Loucy (cell line): ENCODE measurements around the gene RSPO1.

ENCODE experiments used
- H2AFZ ChIP-seq: fragments of 200-600 bp; sonication (generic); 2 replicates; pipeline ENCODE4 v1.6.0; 2016; ENCODE audit warnings: antibody characterized with exemption, mild to moderate bottlenecking, low read length, moderate library complexity
- H3F3A ChIP-seq: fragments of 200-600 bp; 2 replicates; pipeline ENCODE4 v1.6.0; 2016; ENCODE audit warnings: antibody characterized with exemption, low read depth, mild to moderate bottlenecking
- H3K27me3 ChIP-seq: fragments of 200-600 bp; sonication (generic); 2 replicates; pipeline ENCODE4 v1.6.1; 2014; ENCODE audit warnings: low read length, mild to moderate bottlenecking; ENCODE audit not compliant: insufficient read depth, poor library complexity, severe bottlenecking
- H3K36me3 ChIP-seq: fragments of 200-600 bp; sonication (generic); 2 replicates; pipeline ENCODE4 v1.6.1; 2016; ENCODE audit warnings: low read length; ENCODE audit not compliant: insufficient read depth
- H3K4me1 ChIP-seq: fragments of 200-600 bp; sonication (generic); 2 replicates; pipeline ENCODE4 v1.5.1; 2014; ENCODE audit warnings: low read length, mild to moderate bottlenecking; ENCODE audit not compliant: insufficient read depth, poor library complexity, severe bottlenecking
- H3K4me2 ChIP-seq: fragments of 200-600 bp; sonication (generic); 2 replicates; pipeline ENCODE4 v1.6.0; 2014; ENCODE audit warnings: antibody characterized with exemption, low read length, low read depth, mild to moderate bottlenecking; ENCODE audit not compliant: poor library complexity, severe bottlenecking
- H3K4me3 ChIP-seq: fragments of 200-600 bp; sonication (generic); 2 replicates; pipeline ENCODE4 v1.5.1; 2014; ENCODE audit warnings: low read length, mild to moderate bottlenecking, mixed read lengths; ENCODE audit not compliant: poor library complexity, severe bottlenecking
- H3K79me2 ChIP-seq: fragments of 200-600 bp; sonication (generic); 2 replicates; pipeline ENCODE4 v1.6.1; 2014; ENCODE audit warnings: low read length; ENCODE audit not compliant: insufficient read depth
- H3K9ac ChIP-seq: fragments of 200-600 bp; sonication (generic); 2 replicates; pipeline ENCODE4 v1.6.0; 2014; ENCODE audit warnings: mild to moderate bottlenecking, low read depth, low read length, moderate library complexity; ENCODE audit not compliant: poor library complexity, severe bottlenecking
- H3K9me2 ChIP-seq: fragments of 200-600 bp; sonication (generic); replicated peaks from 2 replicates; pipeline ENCODE4 v1.6.1; 2016; ENCODE audit warnings: low read depth, low read length, mixed read lengths
- H3K9me3 ChIP-seq: fragments of 200-600 bp; sonication (generic); 2 replicates; pipeline ENCODE4 v1.6.1; 2014; ENCODE audit warnings: mild to moderate bottlenecking, antibody characterized with exemption, low read length, low read depth; ENCODE audit not compliant: insufficient read depth
- H4K20me1 ChIP-seq: fragments of 200-600 bp; sonication (generic); 2 replicates; pipeline ENCODE4 v1.6.0; 2014; ENCODE audit warnings: antibody characterized with exemption, low read length, mild to moderate bottlenecking; ENCODE audit not compliant: insufficient read depth, poor library complexity, severe bottlenecking
- CTCF ChIP-seq: fragments of 200-600 bp; sonication (generic); conservative IDR thresholded peaks from 2 replicates; pipeline ENCODE4 v1.5.1; 2014; ENCODE audit warnings: mild to moderate bottlenecking, antibody characterized with exemption, low read length
- EZH2phosphoT487 ChIP-seq: fragments of 200-600 bp; IDR thresholded peaks from 2 replicates; pipeline ENCODE4 v1.6.1; 2018; ENCODE audit warnings: antibody characterized with exemption, mild to moderate bottlenecking, moderate library complexity, borderline replicate concordance

The RSPO1 gene

DNA sequence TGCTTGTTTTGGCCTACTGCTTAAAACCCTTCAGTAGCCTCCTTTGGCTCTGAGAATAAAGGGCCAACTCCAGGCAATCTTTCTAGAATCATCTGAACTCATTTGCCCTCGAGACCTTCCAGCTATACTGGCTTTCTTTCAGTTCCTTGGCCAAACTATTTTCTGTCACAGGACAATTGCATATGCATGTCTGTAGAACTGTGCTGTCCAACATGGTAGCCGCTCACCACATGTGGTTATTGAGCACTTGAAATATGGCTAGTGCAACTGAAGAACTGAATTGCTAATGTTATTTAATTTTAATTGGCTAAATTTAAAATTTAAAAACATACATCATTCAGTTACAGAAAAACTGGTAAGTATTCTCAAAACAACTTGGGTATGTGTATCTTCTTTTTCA is 24.7 kb downstream of the RSPO1 start:
- Histone ChIP-seq H3K9me3 (no peaks in the 10 kb centered on the region), H3K27me3 (no peaks in the 10 kb centered on the region), H3F3A (no peaks in the 10 kb centered on the region), H4K20me1 (no peaks in the 10 kb centered on the region), H3K4me2 (no peak overlapping the region), H3K36me3 (no peaks in the 10 kb centered on the region), H3K9ac (no peak overlapping the region), H2AFZ (no peak overlapping the region), H3K79me2 (no peaks in the 10 kb centered on the region), H3K4me3 (no peak overlapping the region), H3K9me2 (no peaks in the 10 kb centered on the region), H3K4me1 (no peaks in the 10 kb centered on the region)
- TF ChIP-seq CTCF (no peak), EZH2phosphoT487 (no peak)

DNA sequence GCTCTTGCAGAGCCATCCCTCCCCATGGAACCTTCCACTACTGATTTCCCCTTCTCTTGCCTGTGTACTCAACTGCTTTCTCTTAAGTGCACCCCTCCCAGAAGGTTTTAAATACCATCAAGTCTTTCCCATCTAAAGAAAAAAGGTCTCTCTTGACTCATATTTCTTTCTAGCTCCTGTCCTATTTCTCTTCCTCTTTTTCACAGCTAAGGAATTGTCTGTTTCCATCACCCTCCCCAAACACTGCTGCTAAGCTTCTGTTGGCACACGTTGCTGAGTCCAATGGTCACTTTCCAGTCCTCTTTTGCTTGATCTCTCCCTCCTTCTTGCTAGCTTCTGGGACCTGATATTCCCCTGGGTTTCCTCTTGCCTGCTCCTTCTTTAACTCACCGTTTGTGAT is 25.7 kb downstream of the RSPO1 start:
- Histone ChIP-seq H3K4me2 (no peak overlapping the region), H3K9me3 (no peaks in the 10 kb centered on the region), H3K4me1 (no peaks in the 10 kb centered on the region), H3F3A (no peaks in the 10 kb centered on the region), H3K79me2 (no peaks in the 10 kb centered on the region), H4K20me1 (no peaks in the 10 kb centered on the region), H3K4me3 (no peak overlapping the region), H2AFZ (no peak overlapping the region), H3K36me3 (no peaks in the 10 kb centered on the region), H3K9me2 (no peaks in the 10 kb centered on the region), H3K9ac (no peak overlapping the region), H3K27me3 (no peaks in the 10 kb centered on the region)
- no peak for TF ChIP-seq EZH2phosphoT487
- TF ChIP-seq CTCF = no peak

DNA sequence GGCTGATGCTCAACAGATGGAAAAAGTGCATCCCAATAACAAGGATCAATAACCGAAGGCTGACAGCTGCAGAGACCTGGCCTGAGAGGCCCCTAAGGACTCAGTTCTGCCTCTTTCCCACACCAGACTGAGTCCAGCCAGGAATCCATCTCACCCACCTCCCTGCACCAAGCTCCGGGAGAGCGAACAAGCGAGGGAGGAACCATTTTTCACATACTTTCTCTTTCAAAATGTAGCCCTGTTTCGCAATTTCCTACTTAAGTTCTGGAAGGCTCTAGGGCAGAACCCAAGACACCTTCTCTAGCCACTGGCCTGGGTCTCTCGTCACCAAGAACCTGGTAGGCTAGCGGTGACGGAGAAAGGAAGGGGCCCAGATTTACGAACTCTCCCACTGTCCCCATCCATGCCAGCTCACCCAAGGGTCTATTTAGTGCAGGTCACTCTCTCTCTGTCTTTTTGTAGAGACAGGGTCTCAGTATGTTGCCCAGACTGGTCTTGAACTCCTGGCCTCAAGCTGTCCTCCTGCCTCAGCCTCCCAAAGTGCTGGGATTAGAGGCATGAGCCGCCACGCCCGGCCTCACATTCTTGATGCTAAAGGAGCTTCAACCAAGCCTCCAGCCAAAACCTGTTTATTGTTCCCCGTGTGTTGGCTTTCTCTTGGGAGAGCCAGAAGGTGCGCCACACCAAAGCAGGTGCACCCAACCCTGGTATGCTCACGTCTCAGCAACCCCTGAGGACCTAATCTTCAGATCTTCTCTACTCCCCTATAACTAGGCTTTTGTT is 28.0 kb downstream of the RSPO1 start:
- Histone ChIP-seq H3K4me3 (no peak overlapping the region), H4K20me1 (no peaks in the 10 kb centered on the region), H3K9ac (no peak overlapping the region), H3K36me3 (no peaks in the 10 kb centered on the region), H2AFZ (no peak overlapping the region), H3F3A (no peaks in the 10 kb centered on the region), H3K4me2 (no peak overlapping the region), H3K9me3 (no peaks in the 10 kb centered on the region), H3K27me3 (no peaks in the 10 kb centered on the region), H3K79me2 (no peaks in the 10 kb centered on the region), H3K4me1 (no peaks in the 10 kb centered on the region), H3K9me2 (no peaks in the 10 kb centered on the region)
- TF ChIP-seq EZH2phosphoT487 (no peak), CTCF (no peak)
